ENCODE data around the gene FARP1.

The FARP1 gene

GRCh38 chr13:98433654-98434053 lies 290.8 kb downstream of the FARP1 start:
- DNase-seq: no peak

- DNase-seq: no peak
These were observed 291.2 kb downstream of the FARP1 start for GRCh38 chr13:98434060-98434459.

GRCh38 chr13:98435376-98435775 lies 292.5 kb downstream of the FARP1 start:
- DNase-seq: no peak

- no peak for DNase-seq
These were observed 293.5 kb downstream of the FARP1 start for GRCh38 chr13:98436233-98436910.

DNA sequence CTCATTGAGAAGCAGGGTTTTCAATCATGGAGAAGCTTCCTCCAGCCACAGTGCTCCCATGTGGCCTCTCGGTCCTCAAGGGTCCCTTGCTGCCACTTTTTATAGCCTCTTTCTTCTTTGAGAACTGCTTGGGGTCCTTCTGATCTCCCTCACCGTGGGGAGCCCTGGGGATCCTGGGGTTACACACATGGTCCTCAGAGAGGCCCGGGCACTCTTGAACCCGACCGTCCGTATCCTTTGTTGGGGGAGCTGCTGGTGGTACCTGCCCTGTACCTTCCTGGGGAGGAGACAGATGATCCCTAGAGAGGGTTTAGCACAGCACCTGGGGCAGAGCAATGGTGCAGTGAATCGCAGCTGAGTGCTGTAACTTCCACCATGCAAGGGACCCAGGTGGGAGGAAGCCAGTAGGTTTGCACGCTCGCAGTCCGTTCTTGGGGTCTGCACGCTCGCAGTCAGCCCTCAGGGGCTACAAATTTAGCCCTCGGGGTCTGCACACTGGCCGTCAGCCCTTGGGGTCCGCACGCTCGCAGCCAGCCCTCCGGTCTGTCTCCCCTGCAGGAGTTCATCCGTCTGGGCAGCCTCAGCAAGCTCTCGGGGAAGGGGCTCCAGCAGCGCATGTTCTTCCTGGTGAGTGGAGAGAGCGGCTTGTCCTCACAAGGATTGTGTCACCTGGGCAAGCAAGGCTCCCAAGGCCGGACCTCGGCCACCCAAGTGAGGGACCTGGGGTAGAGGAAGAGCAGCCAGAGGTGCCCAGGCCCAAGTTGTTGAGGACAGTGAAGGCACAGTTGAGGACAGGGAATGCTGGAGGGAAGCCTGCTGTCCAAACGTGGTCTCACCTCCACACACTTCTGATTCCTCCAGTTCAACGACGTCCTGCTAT lies 295.6 kb downstream of the FARP1 start:
- no peak for DNase-seq

DNA sequence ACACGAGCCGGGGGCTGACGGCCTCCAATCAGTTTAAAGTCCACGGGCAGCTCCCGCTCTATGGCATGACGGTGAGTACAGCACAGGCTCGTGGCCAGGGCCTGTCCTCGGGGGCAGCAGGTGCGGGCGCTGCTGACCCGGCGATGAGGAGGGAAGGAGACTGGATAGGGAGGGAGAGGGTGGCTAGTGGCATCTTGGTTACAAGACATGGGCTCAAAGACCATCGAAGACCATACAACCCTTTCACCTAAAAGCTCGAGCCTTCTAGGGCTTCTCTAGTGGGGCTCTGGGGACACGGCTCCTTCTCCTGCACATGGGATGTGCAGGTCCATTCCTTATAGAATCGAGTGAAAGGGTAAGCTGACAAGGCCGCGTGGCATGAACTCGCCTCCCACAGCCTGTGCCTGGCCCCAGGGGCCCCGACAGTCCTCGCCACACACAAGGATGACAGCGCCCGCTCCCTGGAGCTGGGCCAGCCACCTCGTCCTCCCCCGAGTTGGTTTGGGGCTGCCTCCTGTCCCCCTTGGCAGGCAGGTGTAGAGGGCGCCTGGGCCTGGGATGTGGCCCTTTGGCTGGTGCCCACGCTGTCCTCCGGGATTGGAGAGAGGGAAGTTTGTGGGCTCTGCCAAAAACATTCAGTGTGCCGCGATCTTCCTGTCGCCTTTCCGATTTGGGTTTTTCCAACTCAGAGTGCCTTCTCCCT lies 296.4 kb downstream of the FARP1 start:
- no peak for DNase-seq

DNA sequence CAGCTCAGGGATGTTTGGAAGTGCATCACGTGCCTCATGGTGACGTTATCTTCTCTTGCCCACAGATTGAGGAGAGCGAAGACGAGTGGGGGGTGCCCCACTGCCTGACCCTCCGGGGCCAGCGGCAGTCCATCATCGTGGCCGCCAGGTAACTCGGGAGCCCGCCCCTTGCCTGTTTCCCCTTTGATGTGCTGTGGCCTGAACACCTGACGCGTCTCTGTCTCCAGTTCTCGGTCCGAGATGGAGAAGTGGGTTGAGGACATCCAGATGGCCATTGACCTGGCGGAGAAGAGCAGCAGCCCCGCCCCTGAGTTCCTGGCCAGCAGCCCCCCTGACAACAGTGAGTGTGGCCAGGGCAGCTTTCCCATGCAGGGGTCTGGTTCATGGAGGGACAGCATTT lies 297.0 kb downstream of the FARP1 start:
- DNase-seq: no peak

DNA sequence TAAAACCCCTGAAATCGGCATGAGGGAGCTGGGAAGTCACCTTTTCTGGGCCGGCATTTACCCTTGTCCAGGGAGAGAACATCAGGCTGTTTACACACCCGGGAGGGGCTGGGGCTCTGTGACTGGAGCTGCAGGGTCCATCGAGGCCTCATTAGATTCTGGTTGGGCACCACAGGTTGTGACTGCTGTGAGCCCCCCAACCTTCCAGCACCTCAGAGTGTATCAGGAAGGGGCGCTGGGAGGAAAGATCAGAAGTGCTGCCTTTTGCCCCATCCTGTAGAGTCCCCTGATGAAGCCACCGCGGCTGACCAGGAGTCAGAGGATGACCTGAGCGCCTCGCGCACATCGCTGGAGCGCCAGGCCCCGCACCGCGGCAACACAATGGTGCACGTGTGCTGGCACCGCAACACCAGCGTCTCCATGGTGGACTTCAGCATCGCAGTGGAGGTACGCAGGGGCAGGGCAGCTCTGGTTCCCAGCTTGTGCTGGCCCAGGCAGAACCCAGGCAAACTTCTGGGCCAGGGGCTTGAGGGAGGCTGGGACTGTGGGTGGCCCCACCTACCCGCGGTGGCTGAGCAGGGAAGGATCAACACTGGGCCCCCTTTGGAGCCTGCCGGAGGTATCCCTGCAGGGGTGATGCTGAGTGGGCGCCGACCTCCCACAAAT lies 297.6 kb downstream of the FARP1 start:
- DNase-seq: no peak

GRCh38 chr13:98441056-98441676 lies 298.3 kb downstream of the FARP1 start:
- no peak for DNase-seq

- DNase-seq: no peak
These were observed 299.7 kb downstream of the FARP1 start for GRCh38 chr13:98442391-98443230.

DNA sequence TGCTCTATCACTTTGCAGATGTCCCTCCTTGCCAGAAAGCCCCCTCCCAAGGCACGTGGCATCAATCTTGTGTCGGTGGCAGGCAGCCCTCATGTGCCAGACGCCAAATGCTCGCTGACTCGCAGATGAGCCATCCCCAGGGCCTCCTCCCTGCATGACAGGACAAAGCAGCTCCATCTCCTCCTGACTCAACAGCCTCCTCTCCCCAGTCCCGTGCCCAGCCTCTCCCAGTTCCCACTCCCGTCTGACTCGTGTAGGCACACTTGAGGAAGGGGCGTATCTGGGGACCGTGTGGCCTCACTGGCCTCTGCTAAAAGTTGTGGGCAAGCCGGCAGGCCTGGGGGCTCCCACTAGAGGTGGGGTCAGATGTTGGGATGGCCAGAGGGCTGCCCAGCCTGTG lies 300.4 kb downstream of the FARP1 start:
- DNase-seq: no peak

GRCh38 chr13:98443800-98444325 lies 301.0 kb downstream of the FARP1 start:
- DNase-seq: no peak

- DNase-seq: no peak
These were observed 301.5 kb downstream of the FARP1 start for GRCh38 chr13:98444381-98444780.

GRCh38 chr13:98445340-98446233 lies 302.7 kb downstream of the FARP1 start:
- peak; percentile 28 for DNase-seq

GRCh38 chr13:98446234-98446621 lies 303.3 kb downstream of the FARP1 start:
- no peak for DNase-seq

- no peak for DNase-seq
These were observed 304.2 kb downstream of the FARP1 start for GRCh38 chr13:98447130-98447529.

DNA sequence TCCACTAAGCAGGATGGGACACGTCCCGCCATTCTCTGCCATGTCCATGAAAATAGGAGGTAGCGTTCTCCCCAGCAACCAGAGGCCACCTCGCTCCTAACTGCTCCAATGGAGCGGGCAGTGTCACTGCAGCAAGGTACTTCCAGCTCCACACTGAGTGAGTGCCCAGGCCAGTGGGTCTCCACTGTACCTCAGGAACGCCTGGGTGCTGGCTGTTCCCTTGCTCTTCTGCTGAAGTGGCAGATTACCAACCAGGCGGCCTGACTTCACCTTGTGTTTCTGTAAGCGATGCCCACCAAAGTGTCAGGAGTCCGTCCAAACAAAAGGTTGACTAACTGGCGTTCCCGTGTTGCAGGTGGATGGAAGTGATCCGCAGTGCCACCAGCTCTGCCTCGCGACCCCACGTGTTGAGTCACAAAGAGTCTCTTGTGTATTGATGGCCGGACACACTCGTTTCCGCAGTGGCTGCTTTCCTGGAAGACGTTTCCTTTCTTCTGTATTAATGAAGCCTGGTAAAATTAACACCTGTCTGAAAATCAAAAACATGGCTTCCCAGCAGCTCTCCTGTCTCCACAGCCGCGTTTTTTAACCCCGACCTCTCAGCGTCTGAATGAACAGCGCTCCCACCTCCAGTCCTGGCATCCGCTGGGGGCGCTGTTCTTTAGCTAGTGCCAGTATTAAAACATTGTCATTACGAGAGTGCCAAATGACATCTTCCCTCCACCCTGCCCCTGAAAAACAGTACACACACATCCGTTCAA lies 305.2 kb downstream of the FARP1 start:
- no peak for DNase-seq

- DNase-seq: no peak
These were observed 305.7 kb downstream of the FARP1 start for GRCh38 chr13:98448642-98448928.

- no peak for DNase-seq
These were observed 306.4 kb downstream of the FARP1 start for GRCh38 chr13:98449273-98449672.

GRCh38 chr13:98450026-98450425 lies 307.1 kb downstream of the FARP1 start:
- no peak for DNase-seq

Measured in NCI-H1092 treated with DMSO at 0.1 percent for 48 hours (cell line).